GM18951 (cell line): ENCODE measurements around the gene PLTP.
A peak's percentile ranks its signal among the peaks of the same experiment; 100 is the strongest.

Experiments used
- POLR2A ChIP-seq: IDR thresholded peaks from 4 replicates; pipeline ENCODE4 v1.6.1; 2011; ENCODE audit warnings: mild to moderate bottlenecking; ENCODE audit not compliant: insufficient read length, insufficient read depth; ENCODE audit errors: extremely low read depth
- in situ Hi-C: fragments of 300-500 bp; cut with MboI; formaldehyde crosslinking; loops from one replicate; pipeline ENCODE4 v1.12.0; 2022; ENCODE audit warnings: low sequenced_read_pairs, mixed read lengths, inconsistent platforms; ENCODE audit not compliant: unreplicated experiment

PLTP gene

GRCh38 chr20:45948742-45949541, 37.0 kb upstream of the PLTP start:
- in situ Hi-C loops, result no loop called here
- peak; percentile 22 for TF ChIP-seq POLR2A

GRCh38 chr20:45948261-45948733, 36.3 kb upstream of the PLTP start:
- in situ Hi-C loops, result no loop called here
- no peak for TF ChIP-seq POLR2A

DNA sequence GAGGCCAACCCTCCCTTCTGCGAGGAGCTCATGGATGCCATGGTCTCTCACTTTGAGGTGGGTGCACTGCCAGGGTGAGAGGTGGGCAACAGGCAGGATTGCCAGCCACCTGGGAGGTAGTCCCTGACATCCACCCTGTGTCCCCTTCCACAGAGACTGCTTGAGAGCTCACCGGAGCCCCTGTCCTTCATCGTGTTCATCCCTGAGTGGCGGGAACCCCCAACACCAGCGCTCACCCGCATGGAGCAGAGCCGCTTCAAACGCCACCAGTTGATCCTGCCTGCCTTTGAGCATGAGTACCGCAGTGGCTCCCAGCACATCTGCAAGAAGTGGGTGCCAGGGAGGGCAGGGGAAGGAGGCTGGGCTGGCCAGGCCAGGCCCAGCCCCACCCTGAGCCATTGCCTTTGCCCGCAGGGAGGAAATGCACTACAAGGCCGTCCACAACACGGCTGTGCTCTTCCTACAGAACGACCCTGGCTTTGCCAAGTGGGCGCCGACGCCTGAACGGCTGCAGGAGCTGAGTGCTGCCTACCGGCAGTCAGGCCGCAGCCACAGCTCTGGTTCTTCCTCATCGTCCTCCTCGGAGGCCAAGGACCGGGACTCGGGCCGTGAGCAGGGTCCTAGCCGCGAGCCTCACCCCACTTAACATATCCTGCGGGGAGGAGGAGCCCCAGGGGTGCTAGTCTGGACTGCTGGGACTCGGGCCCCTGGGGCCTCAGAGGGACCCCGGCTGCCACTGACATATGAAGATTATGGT, 35.3 kb upstream of the PLTP start:
- in situ Hi-C loops, result no loop called here
- TF ChIP-seq POLR2A, result no peak

DNA sequence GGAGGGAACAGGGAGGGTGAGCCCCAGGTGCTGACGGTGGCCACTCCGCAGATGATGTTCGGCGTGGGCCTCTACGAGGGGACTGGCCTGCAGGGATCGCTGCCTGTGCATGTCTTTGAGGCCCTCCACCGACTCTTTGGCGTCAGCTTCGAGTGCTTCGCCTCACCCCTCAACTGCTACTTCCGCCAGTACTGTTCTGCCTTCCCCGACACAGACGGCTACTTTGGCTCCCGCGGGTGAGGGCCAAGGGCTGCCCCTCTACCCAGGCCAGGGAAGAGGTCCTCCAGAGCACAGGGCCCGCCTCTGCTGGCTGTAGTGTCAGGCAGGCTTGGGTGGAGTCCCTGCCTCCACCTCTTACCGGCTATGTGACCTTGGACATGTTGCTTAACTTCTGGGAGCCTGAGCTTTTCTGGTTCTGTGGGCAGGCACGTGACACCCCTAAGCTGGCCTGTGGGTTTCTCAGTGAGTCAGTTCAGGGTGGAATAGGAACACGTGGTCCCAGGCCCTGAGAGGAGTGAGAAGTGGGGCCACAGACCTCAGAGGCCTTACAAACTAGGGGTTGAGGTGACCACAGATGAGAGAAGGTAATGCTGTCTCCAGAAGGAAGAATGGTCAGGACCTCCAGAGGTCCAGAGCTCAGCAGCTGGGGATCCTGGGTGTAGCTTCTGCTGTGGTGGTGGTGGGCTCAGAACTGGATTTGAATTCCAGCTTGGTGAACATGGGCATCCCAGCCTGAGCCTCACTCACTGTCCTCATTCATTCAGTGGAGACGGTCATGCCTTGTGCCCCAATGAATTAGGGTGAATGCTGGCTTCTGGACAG, 34.4 kb upstream of the PLTP start:
- in situ Hi-C loops, result no loop called here
- TF ChIP-seq POLR2A, result no peak

- no peak for TF ChIP-seq POLR2A
- in situ Hi-C loops, result no loop called here
Observed at GRCh38 chr20:45945678-45946148, 33.8 kb upstream of the PLTP start.

DNA sequence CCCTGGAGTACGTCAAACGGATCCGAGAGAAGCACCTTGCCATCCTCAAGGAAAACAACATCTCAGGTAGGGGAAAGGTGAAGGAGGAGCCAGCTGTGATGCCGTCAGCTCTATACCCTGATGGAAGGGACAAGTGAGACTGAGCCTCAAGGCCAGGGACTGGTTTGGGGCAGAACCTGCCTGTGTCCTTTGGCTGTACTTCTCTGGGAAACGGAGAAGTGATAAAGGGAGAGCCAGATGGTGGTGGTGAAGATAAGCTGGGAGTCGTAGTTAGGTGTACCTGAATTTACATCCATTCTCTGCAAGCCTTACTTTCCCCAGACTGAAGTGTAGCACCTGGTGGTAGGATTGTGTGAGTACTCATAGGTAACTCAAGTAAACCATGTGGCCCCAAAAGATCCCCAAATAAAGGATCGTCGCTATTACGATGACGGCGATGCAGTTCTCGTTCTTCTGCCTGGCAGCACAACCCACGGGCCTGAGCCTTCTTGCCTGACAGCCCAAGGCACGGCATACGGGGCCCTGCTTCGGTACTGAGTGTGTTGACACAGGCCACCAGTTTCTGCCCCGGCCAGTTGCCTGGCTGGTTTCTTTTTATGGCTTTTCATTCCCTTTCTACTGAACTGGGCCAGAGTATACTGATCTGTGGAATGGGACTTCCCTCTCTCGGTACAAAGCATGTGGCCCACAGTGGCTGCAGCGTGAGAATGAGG, 33.2 kb upstream of the PLTP start:
- in situ Hi-C loops, result no loop called here

GRCh38 chr20:45944151-45944964, 32.4 kb upstream of the PLTP start:
- in situ Hi-C loops, result no loop called here
- TF ChIP-seq POLR2A, result no peak

More for the DNA sequence above, 33.2 kb upstream of the PLTP start:
- no peak for TF ChIP-seq POLR2A

DNA sequence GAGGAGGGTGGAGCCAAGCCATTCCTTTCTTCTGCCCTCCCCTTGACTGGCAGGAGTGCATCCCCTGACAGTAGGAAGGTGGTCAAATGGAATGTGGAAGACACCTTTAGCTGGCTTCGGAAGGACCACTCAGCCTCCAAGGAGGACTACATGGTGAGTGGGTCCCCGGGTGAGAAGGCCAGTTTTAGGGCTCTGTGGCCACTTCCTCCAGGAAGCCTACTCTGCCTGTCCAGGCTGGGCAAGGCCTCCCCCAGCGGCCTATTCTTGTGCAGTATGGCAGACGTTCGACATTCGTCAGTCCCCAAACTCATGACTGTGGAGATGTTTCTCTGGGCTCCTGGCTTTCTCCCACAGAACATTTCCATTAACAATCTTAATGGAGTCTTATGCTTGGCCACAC, 31.7 kb upstream of the PLTP start:
- in situ Hi-C loops, result no loop called here
- TF ChIP-seq POLR2A, result no peak

DNA sequence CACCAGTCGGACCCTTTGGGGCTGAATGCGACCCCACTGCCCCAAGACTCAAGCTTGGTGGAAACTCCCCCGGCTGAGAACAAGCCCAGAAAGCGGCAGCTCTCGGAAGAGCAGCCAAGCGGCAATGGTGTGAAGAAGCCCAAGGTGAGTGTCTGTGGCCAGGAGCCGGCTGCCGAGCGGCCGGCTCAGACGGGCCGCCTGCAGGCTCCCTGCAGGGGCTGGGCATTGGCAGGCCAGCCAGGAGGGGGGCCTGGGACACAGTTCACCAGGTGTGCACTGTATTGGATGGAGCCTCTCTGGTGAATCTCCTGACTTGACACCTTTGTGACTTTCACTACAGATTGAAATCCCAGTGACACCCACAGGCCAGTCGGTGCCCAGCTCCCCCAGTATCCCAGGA, 28.5 kb upstream of the PLTP start:
- no peak for TF ChIP-seq POLR2A
- in situ Hi-C loops, result no loop called here

GRCh38 chr20:45940053-45940452, 28.1 kb upstream of the PLTP start:
- in situ Hi-C loops, result no loop called here

GRCh38 chr20:45938727-45939438, 26.9 kb upstream of the PLTP start:
- TF ChIP-seq POLR2A, result no peak
- in situ Hi-C loops, result no loop called here

More at GRCh38 chr20:45940053-45940452, 28.1 kb upstream of the PLTP start:
- TF ChIP-seq POLR2A, result no peak
